H1 (cell line): ENCODE results near the gene CDH22. TPM values are rescaled to one million over a fixed set of nuclear protein-coding genes. Genes with fewer than 3 reads are reported as not detected.

Experiments
- SP4 ChIP-seq: IDR thresholded peaks from 2 replicates; pipeline ENCODE4 v1.6.1; 2012; ENCODE audit warnings: low read length, inconsistent platforms
- polyA plus RNA-seq, 7 experiments: library from polyadenylated mRNA; depleted of rRNA in 3 of 7; stranded (reverse) in 5 of 7; unstranded in 2 of 7; fragments of >200 nt in 5 of 7; fragments of 200-250 nt in 2 of 7; gene quantifications; 1 replicate in 5 of 7; 2 replicates in 1 of 7; 4 replicates in 1 of 7; pipeline versions ENCODE4 v1.2.1 to v1.2.3, GENCODE V29; 2011 to 2013; ENCODE audit warnings: missing spikeins in 2 of 7, mixed read lengths in 2 of 7
- total RNA-seq: library from RNA; stranded (reverse); fragmentation: NEBNext Ultra II Directional; extraction: Animal tissue kit (Norgen Biotek cat#: 25700); gene quantifications from 2 replicates; pipeline ENCODE4 v1.2.1, GENCODE V29; 2021

CDH22 gene
- total and polyA plus RNA-seq, 2 of the 8 experiments (the other 6 are each of a cell fraction or from before 2014, with no cell fraction given) = 0.35 to 0.39 TPM

GRCh38 chr20:46150943-46151342, 157.4 kb downstream of the CDH22 start (continued):
- TF ChIP-seq SP4 = no peak
